Stimulated activated effector memory CD8-positive, alpha-beta T cell treated with anti-CD3 and anti-CD28 coated beads, Interleukin-12 subunit alpha, Interleukin-12 subunit beta, amount 100 ng/mL, for 72 hours (primary cell): ENCODE data around the gene MATN3.

Experiments used
- ATAC-seq: fragments of 150-1000 bp; cut with Tn5 transposase; 2 replicates; pipeline ENCODE4 v1.10.0; 2021
- DNase-seq, 2 donors: peaks; one replicate each; pipeline ENCODE4 v3.0.0; 2021 to 2022; ENCODE audit warnings: low spot score in 2 of 2
- H3K27ac Mint-ChIP-seq: one replicate; pipeline ENCODE4 v1.8.0; 2022; ENCODE audit warnings: mild to moderate bottlenecking, mixed read lengths
- H3K36me3 Mint-ChIP-seq: one replicate; pipeline ENCODE4 v1.8.0; 2022; ENCODE audit warnings: mild to moderate bottlenecking, mixed read lengths
- H3K4me1 Mint-ChIP-seq: one replicate; pipeline ENCODE4 v1.8.0; 2022; ENCODE audit warnings: mixed read lengths
- H3K4me3 Mint-ChIP-seq: one replicate; pipeline ENCODE4 v1.8.0; 2022; ENCODE audit warnings: mild to moderate bottlenecking, mixed read lengths
- H3K9me3 Mint-ChIP-seq: one replicate; pipeline ENCODE4 v1.8.0; 2022; ENCODE audit warnings: mixed read lengths

MATN3 gene

DNA sequence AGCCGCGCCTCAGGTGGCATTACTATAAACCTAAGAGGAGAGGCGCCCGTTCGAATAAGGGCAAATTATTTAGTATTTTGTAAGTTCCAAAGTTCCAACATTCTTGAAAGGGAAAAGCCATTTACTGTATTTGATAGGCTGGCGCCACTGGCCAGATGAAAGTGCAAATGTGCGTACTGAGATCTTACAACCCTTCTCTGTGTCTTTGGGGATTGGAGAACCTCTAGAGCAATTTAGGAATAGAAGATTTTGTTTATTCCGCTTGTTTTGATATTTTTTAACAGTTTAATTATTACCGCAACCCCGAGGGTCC lies 22.1 kb downstream of the MATN3 start:
- Mint-ChIP-seq H3K4me3 (peak overlapping the region; percentile 86), H3K36me3 (peaks cover 20% of the 10 kb centered on the region), H3K4me1 (peaks cover 34% of the 10 kb centered on the region), H3K27ac (peak overlapping the region; percentile 92), H3K9me3 (no peaks in the 10 kb centered on the region)
- ATAC-seq (no peak), DNase-seq (no peak)

DNA sequence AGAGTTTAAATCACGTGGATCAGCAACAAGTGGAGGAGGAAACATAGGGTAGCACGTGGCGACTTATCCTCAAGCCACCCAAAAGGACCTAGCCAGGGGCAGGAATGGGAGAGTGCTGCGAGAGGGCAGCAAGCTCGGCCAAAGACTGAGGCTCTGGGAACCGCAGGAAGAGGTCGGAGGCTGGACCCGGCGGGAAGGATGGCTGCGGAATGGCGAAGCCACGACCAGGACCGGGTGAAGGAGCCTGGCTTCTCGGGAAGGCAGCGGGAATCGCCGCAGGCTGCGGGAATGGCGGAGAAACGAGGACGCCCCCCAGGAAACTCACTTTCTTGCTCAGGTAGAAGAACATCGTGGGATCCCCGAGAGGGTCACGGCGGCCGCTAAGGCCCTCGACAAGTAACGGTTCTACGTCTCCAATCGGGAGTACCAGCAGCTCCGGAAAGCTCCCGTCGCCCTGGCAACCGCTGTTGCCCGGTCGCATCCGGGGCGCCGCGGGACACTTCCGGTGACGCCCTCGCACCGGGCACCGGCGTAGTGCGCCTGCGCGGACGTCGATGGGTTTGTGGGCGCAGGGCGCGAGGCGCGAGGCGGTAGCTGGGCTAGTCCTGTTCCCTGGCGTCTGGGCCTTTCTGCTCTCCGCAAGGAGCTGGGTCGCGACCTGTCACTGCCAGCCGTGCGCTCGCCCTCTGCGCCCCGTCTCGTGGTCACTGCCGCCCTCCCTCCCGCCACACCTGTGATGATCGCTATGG lies 22.6 kb downstream of the MATN3 start, which contains the start of gene WDR35:
TSS of gene WDR35 (minus strand) at position 439 of the 749 bp plus-strand sequence. CDS start at position 349, 90 bp downstream.
- peak; percentile 98 for ATAC-seq
- Mint-ChIP-seq H3K36me3 (peaks cover 20% of the 10 kb centered on the region), H3K9me3 (no peaks in the 10 kb centered on the region), H3K27ac (peak within 1 kb of the TSS; percentile 92), H3K4me1 (peaks cover 34% of the 10 kb centered on the region), H3K4me3 (peak within 1 kb of the TSS; percentile 86)
- DNase-seq, result peak; percentile 97

- ATAC-seq, result no peak
Measured at GRCh38 chr2:19989342-19989666, 23.2 kb downstream of the MATN3 start.

DNA sequence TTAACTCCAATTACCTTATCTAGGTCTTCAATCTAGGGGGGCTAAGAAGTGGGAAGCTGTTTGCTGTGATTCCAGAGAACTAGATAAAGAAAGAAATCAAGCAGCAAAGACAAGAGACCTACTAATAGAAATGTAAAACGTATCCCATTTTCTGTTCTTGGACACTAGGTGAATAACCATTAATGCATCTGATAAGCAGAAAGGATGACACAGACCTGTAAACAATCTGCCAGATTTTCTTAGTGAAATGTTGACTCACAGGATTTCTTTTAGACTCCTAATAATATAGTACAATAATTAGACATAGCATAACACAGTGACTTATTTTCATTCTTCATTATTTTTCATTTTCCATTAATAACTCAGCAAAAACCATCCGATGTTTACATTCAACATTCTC lies 23.9 kb downstream of the MATN3 start:
- Mint-ChIP-seq H3K27ac (peak overlapping the region; percentile 92), H3K36me3 (peaks cover 20% of the 10 kb centered on the region), H3K4me1 (peaks cover 34% of the 10 kb centered on the region), H3K9me3 (no peaks in the 10 kb centered on the region), H3K4me3 (peak overlapping the region; percentile 86)
- ATAC-seq (no peak), DNase-seq (no peak)

More at GRCh38 chr2:19989342-19989666, 23.2 kb downstream of the MATN3 start:
- Mint-ChIP-seq H3K4me3 (peak overlapping the region; percentile 86), H3K9me3 (no peaks in the 10 kb centered on the region), H3K27ac (peak overlapping the region; percentile 92), H3K36me3 (peaks cover 20% of the 10 kb centered on the region), H3K4me1 (peaks cover 34% of the 10 kb centered on the region)
- no peak for DNase-seq

- peaks cover 20% of the 10 kb centered on the region for H3K36me3 Mint-ChIP-seq
- no peak overlapping the region for H3K27ac Mint-ChIP-seq
- no peaks in the 10 kb centered on the region for H3K9me3 Mint-ChIP-seq
- H3K4me1 Mint-ChIP-seq, result peaks cover 34% of the 10 kb centered on the region
- ATAC-seq (no peak), DNase-seq (no peak)
- peak overlapping the region; percentile 86 for H3K4me3 Mint-ChIP-seq
Measured at GRCh38 chr2:19987936-19988335, 24.5 kb downstream of the MATN3 start.

GRCh38 chr2:19982268-19982667 lies 30.2 kb downstream of the MATN3 start:
- ATAC-seq, result no peak
- Mint-ChIP-seq H3K27ac (no peak overlapping the region), H3K4me1 (peaks cover 10% of the 10 kb centered on the region), H3K36me3 (peaks cover 31% of the 10 kb centered on the region), H3K9me3 (no peaks in the 10 kb centered on the region), H3K4me3 (no peak overlapping the region)
- DNase-seq, result no peak

- ATAC-seq, result no peak
Measured at GRCh38 chr2:19979932-19980331, 32.5 kb downstream of the MATN3 start.

DNA sequence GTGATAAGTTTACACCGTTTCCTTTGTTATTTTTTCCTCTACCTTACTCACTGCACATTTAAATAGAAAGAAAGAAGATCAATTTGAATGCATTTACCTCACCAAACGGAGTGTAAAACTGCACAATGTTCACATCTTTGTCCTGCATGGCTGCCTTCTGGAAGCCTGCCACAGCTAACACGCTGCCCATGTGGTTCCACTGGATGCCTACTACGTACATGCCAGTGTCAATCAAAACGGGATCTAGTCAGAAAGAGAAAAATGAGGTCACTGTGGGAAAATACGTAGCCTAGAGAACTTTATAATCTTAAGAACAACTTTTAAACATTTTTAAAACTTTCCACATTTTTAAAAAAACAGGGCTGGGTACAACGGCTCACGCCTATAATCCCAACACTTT lies 39.0 kb downstream of the MATN3 start:
- Mint-ChIP-seq H3K36me3 (peaks cover 15% of the 10 kb centered on the region), H3K4me1 (no peaks in the 10 kb centered on the region), H3K4me3 (no peak overlapping the region), H3K27ac (no peak overlapping the region), H3K9me3 (no peaks in the 10 kb centered on the region)
- ATAC-seq (no peak), DNase-seq (no peak)

More at GRCh38 chr2:19979932-19980331, 32.5 kb downstream of the MATN3 start:
- DNase-seq, result no peak
- Mint-ChIP-seq H3K27ac (no peak overlapping the region), H3K36me3 (peaks cover 25% of the 10 kb centered on the region), H3K4me3 (no peak overlapping the region), H3K9me3 (no peaks in the 10 kb centered on the region), H3K4me1 (no peaks in the 10 kb centered on the region)

- Mint-ChIP-seq H3K4me1 (no peaks in the 10 kb centered on the region), H3K36me3 (peaks cover 19% of the 10 kb centered on the region), H3K4me3 (no peak overlapping the region), H3K9me3 (no peaks in the 10 kb centered on the region), H3K27ac (peak overlapping the region; percentile 23)
- ATAC-seq (peak; percentile 47), DNase-seq (no peak)
Measured at GRCh38 chr2:19971691-19972090, 40.8 kb downstream of the MATN3 start.

- Mint-ChIP-seq H3K4me3 (no peak overlapping the region), H3K27ac (no peak overlapping the region), H3K36me3 (peaks cover 16% of the 10 kb centered on the region), H3K9me3 (no peaks in the 10 kb centered on the region), H3K4me1 (no peaks in the 10 kb centered on the region)
- ATAC-seq (no peak), DNase-seq (no peak)
Measured at GRCh38 chr2:19963386-19963785, 49.1 kb downstream of the MATN3 start.

DNA sequence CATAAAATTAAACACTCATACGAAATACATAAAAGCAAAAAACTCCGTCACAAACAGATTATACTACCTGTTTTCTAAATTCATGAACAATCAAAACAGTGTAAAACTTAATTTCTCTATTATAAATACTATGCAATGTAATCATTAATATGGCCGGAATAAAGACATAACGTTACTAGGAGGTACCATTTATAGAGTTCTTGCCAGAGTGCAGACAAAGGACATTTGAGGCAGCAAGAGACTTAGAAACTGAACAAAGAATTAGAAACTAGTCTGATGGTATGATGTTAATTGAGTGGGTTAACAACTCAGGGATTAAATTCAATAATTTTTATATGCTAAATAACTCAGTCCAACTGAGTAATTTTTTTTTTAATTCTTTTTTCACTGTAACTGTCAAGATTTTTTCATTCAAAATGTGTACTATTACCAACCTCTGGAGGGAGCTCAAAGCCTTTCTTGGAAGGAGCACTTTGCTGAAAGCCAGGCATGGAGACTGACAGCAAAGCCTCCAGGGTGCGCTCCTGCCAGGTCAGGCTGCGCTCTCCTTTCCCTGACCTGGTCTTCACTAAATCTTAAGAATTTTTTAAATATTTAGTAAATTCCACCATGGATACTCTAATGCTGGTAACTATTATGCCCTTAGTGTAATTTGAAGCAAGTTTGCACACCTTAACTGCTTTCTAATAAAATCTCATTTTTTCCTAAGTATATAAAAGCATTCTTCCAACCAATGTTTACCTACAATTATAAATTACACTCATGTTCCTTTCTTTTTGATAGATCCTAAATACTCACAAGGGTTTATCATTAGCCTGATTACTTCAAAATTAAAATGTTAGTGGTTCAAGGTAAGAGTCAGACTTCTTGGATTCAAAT lies 56.7 kb downstream of the MATN3 start:
- Mint-ChIP-seq H3K27ac (no peak overlapping the region), H3K9me3 (no peaks in the 10 kb centered on the region)

GRCh38 chr2:19949071-19949470 lies 63.4 kb downstream of the MATN3 start:
- H3K4me1 Mint-ChIP-seq, result no peaks in the 10 kb centered on the region
- no peak overlapping the region for H3K27ac Mint-ChIP-seq
- DNase-seq (no peak), ATAC-seq (no peak)
- no peak overlapping the region for H3K4me3 Mint-ChIP-seq
- no peaks in the 10 kb centered on the region for H3K9me3 Mint-ChIP-seq
- H3K36me3 Mint-ChIP-seq, result peaks cover 19% of the 10 kb centered on the region

More for the DNA sequence above, 56.7 kb downstream of the MATN3 start:
- Mint-ChIP-seq H3K36me3 (peaks cover 5% of the 10 kb centered on the region), H3K4me1 (no peaks in the 10 kb centered on the region), H3K4me3 (no peak overlapping the region)
- ATAC-seq, result peak; percentile 61
- no peak for DNase-seq

DNA sequence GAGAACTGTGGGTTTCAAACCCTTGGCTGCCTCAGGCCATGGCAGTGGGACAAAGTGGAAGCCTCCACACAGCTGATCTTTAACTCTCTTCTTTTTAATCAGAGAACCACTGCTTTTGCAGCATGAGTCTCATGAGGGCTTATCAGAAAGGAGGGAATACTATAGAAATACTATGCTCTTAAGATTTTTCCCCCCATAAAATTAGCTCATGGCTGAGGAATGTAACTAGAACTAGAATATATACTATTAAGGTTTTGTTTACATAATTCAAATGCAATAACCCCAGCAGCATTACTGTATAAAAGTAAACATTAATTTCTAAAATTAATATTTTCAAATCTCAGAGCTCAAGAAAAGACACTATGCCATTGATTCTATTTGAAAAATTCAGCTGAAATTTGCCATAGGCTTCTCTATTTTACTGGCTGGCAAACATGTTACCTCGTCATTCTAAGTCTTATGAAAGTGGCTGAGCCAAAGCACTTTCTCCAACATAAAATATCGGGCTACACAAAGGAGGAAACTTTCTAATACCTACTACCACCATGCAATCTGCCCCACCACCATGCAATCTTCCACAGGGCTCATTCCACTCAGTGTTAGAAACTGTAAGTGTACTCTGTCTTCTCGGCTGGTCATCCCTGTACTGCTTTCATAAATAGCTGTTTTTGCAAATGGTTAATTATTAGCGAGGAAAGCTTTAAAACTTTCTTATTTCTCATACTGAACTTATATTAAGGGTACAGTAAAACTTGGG lies 65.1 kb downstream of the MATN3 start:
- Mint-ChIP-seq H3K4me1 (no peaks in the 10 kb centered on the region), H3K27ac (no peak overlapping the region), H3K36me3 (peaks cover 19% of the 10 kb centered on the region), H3K4me3 (no peak overlapping the region), H3K9me3 (no peaks in the 10 kb centered on the region)
- ATAC-seq (no peak), DNase-seq (no peak)

DNA sequence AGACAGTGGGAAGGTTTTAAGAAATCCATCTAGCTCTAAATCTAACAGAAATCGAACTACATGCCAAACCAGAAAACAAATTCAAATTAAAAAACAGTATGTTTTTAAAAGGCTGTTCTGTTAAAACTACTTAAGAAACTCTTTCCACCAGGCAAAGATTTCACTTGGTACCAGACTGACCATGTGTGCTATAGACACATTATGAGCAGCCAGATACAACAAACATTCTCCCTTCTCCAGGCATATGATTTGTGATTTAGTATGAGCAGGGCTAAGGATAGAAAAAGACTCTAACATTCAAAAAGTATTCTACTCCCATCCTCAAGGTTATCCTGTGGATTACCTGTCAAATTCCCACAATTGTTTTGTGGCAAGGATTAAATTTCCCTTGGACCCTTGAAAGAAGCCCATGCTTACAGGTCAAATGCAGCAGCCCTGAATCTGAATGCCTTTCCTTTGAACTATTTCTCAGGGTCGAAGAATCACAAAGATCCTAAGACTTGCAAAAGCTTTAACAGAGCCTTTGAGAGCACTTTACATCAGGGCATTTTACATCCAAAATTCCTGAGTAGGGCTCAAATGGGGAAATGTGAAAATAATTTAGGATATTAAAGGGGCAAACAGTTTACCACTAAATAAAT lies 68.1 kb downstream of the MATN3 start:
- H3K4me1 Mint-ChIP-seq, result no peaks in the 10 kb centered on the region
- peaks cover 11% of the 10 kb centered on the region for H3K36me3 Mint-ChIP-seq
- H3K4me3 Mint-ChIP-seq, result no peak overlapping the region
- H3K9me3 Mint-ChIP-seq, result no peaks in the 10 kb centered on the region
- H3K27ac Mint-ChIP-seq, result no peak overlapping the region
- no peak for DNase-seq
- ATAC-seq, result no peak

- Mint-ChIP-seq H3K4me1 (no peaks in the 10 kb centered on the region), H3K4me3 (no peak overlapping the region)
- DNase-seq, result no peak
Measured at GRCh38 chr2:19943189-19943588, 69.3 kb downstream of the MATN3 start.

More at GRCh38 chr2:19943189-19943588, 69.3 kb downstream of the MATN3 start:
- Mint-ChIP-seq H3K27ac (no peak overlapping the region), H3K9me3 (no peaks in the 10 kb centered on the region), H3K36me3 (peaks cover 15% of the 10 kb centered on the region)
- ATAC-seq, result no peak
